HG02588 (cell line): ENCODE measurements around the gene TCFL5.

Experiments
- ATAC-seq: cut with Tn5 transposase; IDR thresholded peaks from one replicate; pipeline ENCODE4 v1.9.1; 2021; ENCODE audit warnings: mild to moderate bottlenecking, moderate library complexity; ENCODE audit not compliant: unreplicated experiment

Gene TCFL5

DNA sequence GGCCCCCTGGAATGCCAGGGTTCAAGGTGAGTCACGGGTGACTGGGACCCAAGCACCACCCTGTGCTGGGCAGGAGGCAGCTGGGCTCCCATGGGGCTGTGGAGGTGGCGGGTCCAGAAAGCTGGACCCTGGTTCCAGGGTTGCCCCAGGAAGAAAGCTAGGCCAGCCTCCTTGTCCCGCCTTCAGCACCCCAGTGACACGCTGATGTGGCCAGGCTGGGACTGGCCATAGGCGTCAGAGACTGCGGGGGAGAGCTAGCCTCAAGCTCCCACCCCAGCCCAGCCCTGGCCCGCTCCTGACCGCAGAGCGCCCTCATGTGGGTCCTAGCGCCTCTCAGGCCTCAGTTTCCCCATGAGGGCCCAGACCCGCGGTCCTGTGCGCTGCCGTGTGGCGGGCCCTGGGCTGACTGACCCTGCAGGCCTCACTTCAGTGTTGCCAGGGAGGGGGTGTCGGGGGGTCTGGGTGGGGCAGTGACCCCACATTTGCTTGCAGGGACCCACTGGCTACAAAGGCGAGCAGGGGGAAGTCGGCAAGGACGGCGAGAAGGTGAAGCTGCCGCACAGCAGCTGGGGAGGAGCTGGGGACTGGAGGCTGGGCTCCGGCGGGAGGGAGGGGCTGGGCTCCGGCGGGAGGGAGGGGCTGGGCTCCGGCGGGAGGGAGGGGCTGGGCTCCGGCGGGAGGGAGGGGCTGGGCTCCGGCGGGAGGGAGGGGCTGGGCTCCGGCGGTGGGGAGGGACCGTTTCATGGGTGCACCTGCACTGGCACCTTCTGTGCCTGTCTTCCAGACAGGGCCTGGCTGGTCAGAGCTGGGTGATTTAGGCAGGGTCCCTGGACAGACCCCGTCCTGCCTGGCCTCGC lies 36.9 kb downstream of the TCFL5 start:
- no peak for ATAC-seq

DNA sequence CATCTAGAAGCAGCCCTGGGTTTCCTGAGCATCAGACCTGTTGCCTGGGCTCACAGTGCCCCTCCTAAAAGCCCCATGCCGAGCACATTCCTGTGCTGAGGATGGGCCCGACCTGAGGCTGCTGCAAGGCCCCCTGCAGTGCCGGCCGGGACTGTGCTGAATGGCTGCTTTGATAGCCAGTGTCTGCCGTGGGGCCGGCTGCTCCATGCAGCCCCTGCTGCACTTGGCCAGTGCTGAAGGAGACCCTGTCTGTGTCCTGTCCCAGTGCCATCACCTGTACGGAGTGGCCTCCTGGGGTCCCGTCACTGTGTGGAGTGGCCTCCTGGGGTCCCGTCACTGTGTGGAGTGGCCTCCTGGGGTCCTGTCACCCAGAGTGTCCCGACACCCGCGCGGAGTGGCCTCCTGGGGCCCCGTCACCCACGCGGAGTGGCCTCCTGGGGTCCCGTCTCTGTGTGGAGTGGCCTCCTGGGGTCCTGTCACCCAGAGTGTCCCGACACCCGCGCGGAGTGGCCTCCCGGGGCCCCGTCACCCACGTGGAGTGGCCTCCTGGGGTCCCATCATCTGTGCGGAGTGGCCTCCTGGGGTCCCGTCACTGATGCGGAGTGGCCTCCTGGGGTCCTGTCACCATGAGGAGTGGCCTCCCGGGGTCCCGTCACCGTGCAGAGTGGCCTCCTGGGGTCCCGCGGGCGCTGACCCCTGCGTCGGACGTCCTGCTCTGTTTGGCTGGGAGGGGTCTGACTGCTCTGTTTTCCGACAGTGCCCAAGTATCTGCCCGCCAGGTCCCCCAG lies 37.7 kb downstream of the TCFL5 start:
- no peak for ATAC-seq

DNA sequence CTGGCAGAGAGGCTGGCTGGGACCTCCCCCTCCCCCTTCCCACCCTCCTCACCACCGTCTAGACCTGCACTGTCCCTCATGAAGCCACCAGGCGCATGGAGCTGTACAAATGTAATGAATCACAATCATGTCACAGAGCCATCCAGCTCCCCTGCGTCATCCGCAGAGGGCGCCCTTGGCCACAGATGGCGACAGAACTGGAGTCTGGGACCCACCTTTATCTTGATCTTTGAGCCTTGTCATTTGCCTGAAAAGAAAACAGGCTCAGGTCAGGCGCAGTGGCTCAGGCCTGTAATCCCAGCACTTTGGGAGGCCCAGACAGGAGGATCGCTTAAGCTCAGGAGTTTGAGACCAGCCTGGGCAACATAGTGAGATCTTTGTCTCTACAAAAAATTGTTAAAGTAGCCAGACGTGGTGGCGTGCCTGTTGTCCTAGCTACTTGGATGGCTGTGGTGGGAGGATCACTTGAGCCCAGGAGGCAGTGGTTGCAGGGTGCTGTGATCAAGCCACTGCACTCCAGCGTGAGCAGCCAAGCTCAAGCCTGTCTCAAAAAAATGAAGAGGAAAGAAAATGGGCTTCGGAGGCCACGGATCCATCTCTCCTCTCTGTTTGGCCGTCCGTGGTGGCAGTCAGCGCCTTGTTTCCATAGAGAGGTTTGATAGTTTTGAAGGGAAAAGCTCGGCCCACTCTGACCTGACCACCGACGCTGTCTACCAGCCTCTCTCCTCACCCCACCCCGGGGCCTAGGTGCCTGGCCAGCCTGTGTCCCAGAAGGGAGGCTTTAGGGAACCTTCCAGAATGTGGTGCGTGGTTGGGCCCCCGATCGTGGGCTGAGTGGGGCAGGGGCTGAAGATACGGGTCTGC lies 38.6 kb downstream of the TCFL5 start:
- no peak for ATAC-seq

DNA sequence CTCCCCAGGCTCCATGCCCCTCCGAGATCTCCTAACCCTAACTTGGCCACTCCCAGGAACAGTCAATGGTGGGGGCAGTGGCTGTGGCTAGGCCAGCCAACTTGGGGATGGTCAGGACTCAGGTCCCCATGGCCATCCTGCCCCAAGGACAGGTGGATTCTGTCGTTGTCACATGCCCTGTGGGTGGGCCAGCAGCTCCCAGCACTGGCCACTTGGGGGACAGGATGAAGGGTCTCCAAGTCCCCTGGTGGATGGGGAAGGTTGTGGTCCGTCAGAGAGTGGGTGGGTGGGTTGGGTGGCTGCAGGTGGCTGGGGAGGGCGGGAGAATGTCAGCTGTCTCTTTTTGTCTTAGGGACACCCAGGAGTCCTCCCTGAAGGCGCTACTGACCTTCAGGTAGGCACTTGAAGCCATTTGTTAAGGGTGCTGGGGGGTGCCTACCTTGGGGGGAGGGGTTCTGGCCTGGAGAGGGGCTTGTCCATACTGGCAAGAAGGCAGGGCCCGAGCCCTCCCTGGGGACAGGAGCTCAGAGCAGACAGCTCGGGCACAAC lies 39.3 kb downstream of the TCFL5 start:
- ATAC-seq: no peak

DNA sequence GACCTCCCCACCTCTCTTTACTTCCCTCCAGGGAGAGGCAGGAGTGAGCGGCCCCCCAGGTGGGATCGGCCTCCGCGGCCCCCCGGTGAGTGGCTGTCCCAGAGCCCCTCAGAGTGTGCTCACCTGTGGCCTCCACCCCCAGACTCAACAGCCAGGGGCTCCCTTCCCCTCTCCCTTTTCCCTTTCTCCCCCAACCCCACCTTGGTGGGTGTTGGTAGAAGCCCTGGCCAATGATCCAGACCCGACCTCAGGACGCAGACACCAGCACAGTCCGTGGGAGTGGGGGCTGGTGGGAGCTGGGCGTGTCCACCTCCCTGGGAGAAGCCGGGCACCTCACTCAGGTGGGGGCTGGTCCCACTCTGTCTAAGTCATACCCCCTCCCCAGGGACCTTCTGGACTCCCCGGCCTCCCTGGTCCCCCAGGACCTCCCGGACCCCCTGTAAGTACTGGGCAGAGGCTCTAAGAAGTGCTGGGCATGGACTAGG lies 39.9 kb downstream of the TCFL5 start:
- no peak for ATAC-seq

DNA sequence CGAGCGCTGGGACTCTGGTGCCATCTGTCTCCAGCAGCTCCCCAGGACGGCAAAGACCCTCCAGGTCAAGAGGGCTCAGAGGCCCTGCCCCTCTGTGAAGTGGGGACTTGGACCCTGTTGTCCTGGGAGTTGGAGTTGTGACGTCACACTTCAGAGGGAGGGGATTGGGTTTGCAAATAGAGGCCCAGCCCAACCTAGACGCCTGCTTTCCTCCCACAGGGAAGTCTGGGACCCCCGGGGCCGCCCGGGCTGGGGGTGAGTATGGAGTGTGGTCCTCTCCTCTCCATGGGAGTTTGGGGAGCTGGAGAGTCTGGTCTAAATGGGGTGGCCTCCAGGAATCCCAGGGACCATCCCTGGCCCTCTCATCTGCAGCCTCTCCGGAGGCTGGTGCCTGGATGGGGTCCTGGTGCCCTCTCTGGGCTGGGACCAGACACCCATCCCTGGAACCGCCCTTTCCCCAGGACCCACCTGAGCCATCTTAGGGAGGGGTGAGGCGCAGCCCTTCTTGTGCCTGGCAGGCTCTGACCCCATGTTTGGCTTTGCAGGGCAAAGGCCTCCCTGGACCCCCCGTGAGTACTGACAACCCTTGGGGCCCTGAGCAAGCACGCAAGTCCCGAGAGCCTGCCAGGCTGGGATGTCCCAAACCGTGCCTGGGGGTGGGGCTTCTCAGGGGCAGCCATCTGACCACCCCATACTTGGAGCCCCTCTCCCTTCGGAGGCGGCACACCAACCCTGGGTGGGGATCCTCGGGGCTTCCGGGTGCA lies 40.5 kb downstream of the TCFL5 start:
- ATAC-seq: no peak

DNA sequence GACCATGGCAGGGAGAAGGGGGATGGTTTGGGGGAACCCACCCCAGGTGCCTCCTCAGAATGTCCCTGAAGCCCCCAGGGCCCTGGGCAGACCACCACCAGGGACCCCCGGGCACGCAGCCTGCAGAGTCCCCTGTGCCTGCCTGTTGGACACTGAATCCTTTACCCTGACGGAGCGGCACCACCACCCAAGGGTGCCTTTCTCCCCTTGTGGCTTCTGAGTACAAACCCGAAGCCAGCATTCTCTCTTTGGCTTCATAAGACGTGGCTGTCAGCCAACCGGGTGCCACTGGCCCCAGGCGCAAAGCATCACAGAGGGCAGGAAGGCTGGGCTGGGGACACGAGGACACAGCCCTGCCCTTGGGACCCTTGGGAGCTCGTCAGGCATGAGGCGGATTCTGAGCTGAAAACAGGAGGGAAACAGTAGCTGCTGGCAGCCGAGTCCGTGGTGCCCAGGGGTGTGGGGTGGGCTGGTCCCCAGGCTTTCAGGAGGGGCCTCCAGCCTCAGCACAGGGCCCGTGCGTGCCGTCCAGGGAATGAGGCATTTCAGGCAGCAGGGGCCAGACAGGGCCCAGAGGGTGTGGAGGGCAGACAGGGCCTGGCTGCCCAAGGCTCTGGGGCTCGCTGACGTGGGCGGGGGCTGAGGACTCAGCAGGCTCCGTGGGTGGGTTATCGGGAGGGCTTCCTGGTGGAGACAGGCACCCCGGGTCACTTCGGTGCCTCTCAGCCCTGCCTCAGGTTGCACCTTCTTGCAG lies 41.2 kb downstream of the TCFL5 start:
- no peak for ATAC-seq

DNA sequence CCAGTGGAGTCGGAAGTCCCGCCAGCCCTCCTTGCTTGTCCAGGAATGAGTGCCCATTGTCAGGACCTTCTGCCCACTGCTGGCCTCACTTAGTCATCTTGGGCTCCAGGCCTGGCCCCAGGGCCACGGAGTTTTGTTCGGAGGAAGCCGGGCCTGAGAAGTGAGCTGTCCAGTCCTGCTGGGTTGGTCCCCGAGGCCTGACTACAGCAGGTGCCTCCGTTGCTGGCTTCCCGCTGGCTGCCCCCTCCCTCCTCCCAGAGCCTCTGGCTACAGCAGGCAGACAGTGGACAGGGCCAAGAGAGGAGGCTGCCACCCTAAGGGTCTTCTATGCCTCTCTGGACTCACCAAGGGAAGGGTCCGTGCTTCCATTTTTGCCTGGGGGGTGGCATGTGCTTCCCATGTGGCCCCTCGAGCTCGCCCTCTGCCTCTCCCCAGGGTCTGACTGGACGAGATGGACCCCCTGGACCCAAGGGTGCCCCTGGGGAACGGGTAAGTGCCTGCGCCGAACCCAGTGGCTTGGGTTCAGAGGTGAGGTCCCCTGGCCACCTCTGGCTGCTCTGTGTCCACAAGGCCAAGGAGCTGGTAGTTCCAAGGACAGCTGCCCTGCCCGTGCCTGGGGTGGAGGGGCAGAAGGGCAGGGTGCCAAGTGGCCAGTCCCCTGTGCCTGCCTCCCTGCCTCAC lies 42.0 kb downstream of the TCFL5 start:
- no peak for ATAC-seq

DNA sequence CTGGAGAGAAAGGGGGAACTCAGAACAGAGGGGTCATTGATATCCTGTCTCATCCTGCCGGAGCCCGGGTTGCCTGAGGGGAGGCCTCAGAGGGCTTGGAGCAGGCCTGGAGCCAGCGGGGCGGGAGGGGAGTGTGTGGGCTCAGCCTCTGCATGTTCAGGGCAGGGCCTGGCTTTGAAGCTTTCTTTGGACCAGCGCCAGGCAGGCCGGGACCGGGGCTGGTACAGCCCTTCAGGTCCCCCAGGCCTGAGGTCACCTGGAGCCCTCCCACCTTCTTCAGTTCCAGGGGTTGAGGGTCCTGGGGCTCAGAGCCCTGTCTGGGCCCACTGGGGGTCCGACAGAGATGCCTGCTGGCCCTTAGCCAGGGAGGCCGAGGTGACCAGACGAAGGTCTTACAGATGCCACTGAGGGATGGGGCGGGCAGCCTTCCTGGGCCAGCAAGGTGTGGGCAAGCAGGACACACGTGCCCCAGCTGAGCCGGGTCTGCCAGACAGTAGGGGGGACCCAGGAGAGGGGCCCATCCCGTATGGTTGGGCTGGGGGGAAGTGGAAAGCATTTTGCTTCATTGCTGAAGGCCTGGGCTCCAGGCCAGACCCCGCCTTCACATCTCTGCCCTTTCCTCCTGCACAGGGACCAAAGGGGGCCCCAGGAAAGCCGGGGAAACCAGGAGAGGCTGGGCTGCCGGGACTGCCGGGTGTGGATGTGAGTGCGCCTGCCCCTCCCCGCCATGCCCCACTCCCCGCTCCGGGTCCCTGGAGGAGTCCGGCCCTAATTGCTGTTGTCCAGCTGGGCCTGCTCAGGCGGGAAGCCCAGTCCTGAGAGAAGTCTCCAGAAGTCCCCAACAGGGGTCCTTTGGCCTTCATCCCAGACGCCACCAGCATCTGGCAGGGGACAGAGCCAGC lies 42.8 kb downstream of the TCFL5 start:
- ATAC-seq: no peak

DNA sequence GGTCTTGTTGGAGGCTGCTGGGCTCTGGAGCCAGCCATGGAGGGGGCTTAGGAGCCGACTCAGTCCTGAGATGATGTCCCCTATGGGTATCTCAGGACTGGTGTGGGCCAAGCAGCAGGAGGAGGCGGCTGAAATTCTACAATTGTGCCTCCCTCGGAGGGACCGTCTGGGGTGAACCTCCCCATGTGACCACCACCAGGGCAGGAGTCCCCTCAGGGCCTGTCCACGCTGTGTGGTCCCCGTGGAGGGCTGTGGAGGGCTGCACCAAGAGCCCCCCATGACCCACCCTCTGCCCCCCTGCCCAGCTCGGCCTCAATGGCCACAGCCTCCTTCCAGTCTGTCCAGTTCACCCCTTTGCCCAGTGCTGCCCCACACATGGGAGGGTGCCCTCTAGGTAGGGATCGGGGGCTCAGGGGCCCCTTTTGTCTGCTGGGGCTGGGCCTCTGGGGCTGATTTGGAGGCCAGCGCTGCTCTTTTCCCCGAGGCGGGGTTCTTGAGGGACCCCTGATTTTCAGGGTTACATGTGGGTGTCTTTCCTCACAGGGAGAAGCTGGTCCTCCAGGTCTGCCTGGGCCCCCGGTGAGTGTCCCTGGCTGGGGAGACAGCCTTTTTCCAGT lies 43.5 kb downstream of the TCFL5 start:
- ATAC-seq: no peak

DNA sequence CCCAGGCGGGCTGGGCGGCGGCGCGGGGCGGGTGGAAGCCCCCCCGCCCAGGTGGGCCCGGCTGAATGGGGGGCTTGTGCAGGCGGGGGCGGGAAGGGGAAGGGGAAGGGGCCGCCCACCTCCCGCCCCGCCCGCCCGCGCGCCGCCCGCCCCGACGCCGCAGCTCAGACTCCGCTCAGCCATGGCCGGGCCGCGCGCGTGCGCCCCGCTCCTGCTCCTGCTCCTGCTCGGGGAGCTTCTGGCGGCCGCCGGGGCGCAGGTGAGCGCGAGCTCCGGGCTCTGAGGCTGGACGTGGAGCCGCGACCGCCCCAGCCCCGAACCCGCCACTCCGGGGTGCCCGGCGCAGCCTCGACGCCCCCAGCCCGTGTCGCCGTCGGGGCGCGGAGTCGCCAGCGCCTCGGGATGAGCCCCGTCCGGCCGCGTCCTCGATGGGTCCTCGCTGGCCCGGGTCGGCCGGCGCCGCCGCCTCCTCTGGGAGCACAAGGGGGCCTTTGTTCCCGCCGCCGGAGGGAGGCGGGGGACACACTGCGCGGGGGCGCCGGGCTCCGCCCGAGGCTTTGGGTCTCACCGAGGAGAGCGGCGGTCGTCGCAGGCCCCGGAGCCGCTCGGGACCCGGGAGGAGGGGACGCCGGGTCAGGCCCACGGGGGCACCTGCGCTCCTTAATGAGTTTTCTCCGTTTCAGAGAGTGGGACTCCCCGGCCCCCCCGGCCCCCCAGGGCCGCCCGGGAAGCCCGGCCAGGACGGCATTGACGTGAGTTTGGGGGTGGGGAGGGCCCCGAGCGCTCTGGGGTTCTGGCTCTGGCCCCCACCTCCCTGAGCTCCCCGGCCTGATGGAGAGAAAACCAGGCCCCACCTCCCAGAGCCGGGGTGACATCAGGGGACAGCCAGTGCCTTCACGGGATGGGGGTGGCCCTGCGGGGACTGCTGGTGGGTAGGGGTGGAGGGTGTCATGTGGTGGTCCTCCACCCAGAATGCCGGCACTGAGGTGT lies 44.4 kb downstream of the TCFL5 start, which contains the start of gene COL9A3:
Gene COL9A3 (plus strand): TSS at position 167 of the 990 bp plus-strand sequence. CDS start 15 bp downstream, at position 182.
- ATAC-seq: no peak

DNA sequence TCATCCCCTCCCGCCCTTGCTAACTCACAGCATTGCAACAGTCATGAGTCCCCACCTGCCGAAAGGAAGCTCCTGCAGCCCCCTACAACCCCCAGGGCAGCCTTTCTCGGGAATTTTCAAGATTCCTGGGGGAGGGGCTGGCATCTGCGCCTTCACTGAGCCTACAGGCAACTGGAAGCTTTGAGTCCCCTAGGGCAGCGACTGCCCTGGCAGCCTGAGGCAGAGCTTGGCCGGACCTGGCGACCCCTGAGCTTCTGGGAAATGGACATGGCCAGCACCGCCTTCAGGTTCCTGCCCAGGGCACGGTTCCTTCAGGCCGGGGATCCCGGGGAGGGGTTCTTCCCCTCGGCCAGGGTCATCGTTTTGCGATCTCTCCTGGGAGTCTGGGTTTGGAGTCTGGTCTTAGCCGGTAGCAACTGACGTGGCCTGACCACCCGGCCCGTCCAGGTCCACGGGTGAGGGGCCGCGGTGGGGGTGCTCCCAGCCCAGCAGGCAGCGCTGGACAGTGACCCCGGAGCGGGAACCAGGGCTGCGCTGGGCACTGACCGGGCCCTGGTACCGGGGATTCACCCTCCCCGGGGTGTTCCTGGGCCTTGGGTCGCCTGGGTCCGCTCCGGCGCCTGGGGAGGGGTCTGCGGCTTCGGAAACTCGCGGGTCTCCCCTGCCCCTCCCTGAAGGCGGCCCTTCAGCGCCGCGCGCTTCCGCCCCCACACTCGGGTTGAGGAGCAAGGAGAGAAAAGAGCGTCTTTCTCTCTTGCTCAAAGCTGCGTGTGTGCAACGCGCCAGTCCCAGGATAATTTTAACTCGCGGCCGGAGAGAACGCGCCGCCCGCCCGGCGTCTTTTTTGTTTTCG lies 45.4 kb downstream of the TCFL5 start:
- no peak for ATAC-seq

DNA sequence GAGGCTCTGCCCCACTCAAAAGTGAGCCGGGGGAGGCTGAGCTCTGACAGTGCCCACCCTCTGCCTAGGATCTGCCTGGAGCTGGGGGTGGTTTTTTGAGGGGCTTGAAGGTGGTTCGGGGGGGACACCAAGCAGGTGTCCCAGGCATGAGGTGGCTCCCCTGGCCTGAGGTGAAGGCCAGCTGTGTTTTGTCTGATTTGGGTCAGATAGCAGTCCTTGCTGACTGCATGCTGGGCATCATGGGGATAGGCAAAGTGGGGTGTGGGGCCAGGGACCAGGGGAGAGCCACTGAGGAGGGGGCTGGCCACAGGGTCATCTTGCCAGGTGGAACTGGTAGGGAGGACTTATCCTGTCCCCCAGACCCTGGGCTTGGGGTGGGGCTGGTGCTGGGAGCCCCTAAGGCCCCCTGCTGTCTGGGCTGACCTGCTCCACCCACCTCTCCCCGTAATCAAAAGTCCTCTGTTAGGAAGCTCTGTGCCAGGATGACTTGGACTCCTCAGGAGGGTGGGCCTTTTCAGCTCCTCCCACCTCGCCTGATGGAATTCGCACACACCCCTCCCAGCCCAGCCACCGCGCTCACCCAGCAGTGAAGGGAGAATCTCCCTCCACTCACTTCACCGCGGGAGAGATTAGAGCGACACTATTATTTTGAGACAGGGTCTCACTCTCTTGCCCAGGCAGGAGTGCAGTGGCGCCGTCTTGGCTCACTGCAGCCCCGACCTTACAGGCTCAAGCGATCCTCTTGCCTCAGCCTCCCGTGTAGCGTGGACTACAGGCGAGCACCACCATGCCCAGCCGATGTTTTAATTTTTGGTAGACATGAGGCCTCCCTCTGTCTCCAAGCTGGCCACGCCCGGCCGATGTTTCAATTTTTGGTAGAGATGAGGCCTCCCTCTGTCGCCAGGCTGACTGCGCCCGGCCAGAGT lies 46.3 kb downstream of the TCFL5 start:
- no peak for ATAC-seq

DNA sequence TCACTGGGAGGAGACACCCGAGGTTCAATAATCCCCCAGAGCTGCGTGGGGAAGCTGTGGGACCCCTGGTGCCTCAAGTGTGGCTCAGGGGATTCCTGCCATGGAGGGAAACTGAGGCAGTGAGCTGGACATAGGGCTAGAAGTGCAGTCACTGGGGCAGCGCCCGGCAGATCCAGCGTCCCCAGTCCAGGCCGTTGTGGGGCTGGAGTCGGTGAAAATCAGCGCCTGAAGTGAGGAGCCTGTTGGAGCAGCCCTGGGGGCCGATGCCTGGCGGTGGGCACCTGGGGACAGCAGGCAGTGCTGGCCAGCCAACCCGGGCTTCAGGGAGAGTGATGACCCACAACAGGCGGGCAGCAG lies 46.9 kb downstream of the TCFL5 start:
- no peak for ATAC-seq
